HG03457 (cell line): Measurements from ENCODE around the gene CDKAL1.

Source experiments
- ATAC-seq: cut with Tn5 transposase; IDR thresholded peaks from one replicate; pipeline ENCODE4 v1.9.1; 2021; ENCODE audit warnings: moderate number of reproducible peaks; ENCODE audit not compliant: unreplicated experiment

CDKAL1 gene

GRCh38 chr6:20670750-20671149 is 136.5 kb downstream of the CDKAL1 start:
- no peak for ATAC-seq

GRCh38 chr6:20672038-20672437 is 137.8 kb downstream of the CDKAL1 start:
- ATAC-seq, result no peak

- ATAC-seq, result no peak
Observed at GRCh38 chr6:20673458-20673857, 139.2 kb downstream of the CDKAL1 start.

GRCh38 chr6:20674664-20675063 is 140.4 kb downstream of the CDKAL1 start:
- no peak for ATAC-seq

- no peak for ATAC-seq
Observed at GRCh38 chr6:20678831-20679352, 144.6 kb downstream of the CDKAL1 start.

- peak; percentile 59 for ATAC-seq
Observed at GRCh38 chr6:20680697-20681165, 146.5 kb downstream of the CDKAL1 start.

GRCh38 chr6:20681243-20681684 is 147.0 kb downstream of the CDKAL1 start:
- ATAC-seq, result peak; percentile 43

GRCh38 chr6:20684474-20684873 is 150.2 kb downstream of the CDKAL1 start:
- no peak for ATAC-seq

- no peak for ATAC-seq
Observed at GRCh38 chr6:20686142-20686541, 151.9 kb downstream of the CDKAL1 start.

GRCh38 chr6:20687494-20687893 is 153.2 kb downstream of the CDKAL1 start:
- no peak for ATAC-seq

GRCh38 chr6:20688710-20689500 is 154.6 kb downstream of the CDKAL1 start:
- peak; percentile 85 for ATAC-seq

GRCh38 chr6:20691185-20691584 is 156.9 kb downstream of the CDKAL1 start:
- no peak for ATAC-seq

GRCh38 chr6:20692023-20692422 is 157.8 kb downstream of the CDKAL1 start:
- no peak for ATAC-seq

GRCh38 chr6:20693466-20694063 is 159.3 kb downstream of the CDKAL1 start:
- no peak for ATAC-seq

GRCh38 chr6:20696676-20697075 is 162.4 kb downstream of the CDKAL1 start:
- ATAC-seq, result no peak

- ATAC-seq, result no peak
Observed at GRCh38 chr6:20698675-20699074, 164.4 kb downstream of the CDKAL1 start.

- ATAC-seq, result no peak
Observed at GRCh38 chr6:20699402-20699801, 165.1 kb downstream of the CDKAL1 start.

- no peak for ATAC-seq
Observed at GRCh38 chr6:20700375-20700774, 166.1 kb downstream of the CDKAL1 start.

- ATAC-seq, result no peak
Observed at GRCh38 chr6:20702366-20702765, 168.1 kb downstream of the CDKAL1 start.

- no peak for ATAC-seq
Observed at GRCh38 chr6:20703049-20703448, 168.8 kb downstream of the CDKAL1 start.

- no peak for ATAC-seq
Observed at GRCh38 chr6:20704325-20705025, 170.2 kb downstream of the CDKAL1 start.
